ENCODE results near the gene OTX2. TPM values are rescaled to one million over a fixed set of nuclear protein-coding genes. Genes with fewer than 3 reads are reported as not detected.

The OTX2 gene
- total RNA-seq, 2 donors from 2014 or later = not detected

GRCh38 chr14:56787530-56787929 lies 22.7 kb downstream of the OTX2 start:
- Histone ChIP-seq H3K27ac (no peak overlapping the region), H3K9ac (ENCODE audit: low read depth in 2 of 2, low read length in 2 of 2) (no peak overlapping the region), H3K4me1 (no peaks in the 10 kb centered on the region), H3K4me3 (no peak overlapping the region), H3K36me3 (no peaks in the 10 kb centered on the region), H3K27me3 (no peaks in the 10 kb centered on the region), H3K9me3 (no peaks in the 10 kb centered on the region)
- intact Hi-C loops (cut with DNase I) = no loop called here
- TF ChIP-seq CTCF (IDR thresholded peaks at IDR 0.05) = no peak
- DNase-seq = no peak

GRCh38 chr14:56782711-56783110 lies 27.6 kb downstream of the OTX2 start:
- Histone ChIP-seq H3K9me3 (no peaks in the 10 kb centered on the region), H3K27ac (no peak overlapping the region), H3K9ac (ENCODE audit: low read depth in 2 of 2, low read length in 2 of 2) (no peak overlapping the region), H3K27me3 (no peaks in the 10 kb centered on the region), H3K4me3 (no peak overlapping the region), H3K4me1 (no peaks in the 10 kb centered on the region), H3K36me3 (no peaks in the 10 kb centered on the region)
- intact Hi-C loops (cut with DNase I) = no loop called here
- TF ChIP-seq CTCF (IDR thresholded peaks at IDR 0.05) = no peak
- DNase-seq = no peak

- no peaks in the 10 kb centered on the region for H3K9me3 ChIP-seq
- no peak overlapping the region for H3K4me3 ChIP-seq
- H3K36me3 ChIP-seq = no peaks in the 10 kb centered on the region
- H3K4me1 ChIP-seq = no peaks in the 10 kb centered on the region
- intact Hi-C loops (cut with DNase I) = no loop called here
- no peaks in the 10 kb centered on the region for H3K27me3 ChIP-seq
- TF ChIP-seq CTCF (IDR thresholded peaks at IDR 0.05) = no peak
- H3K9ac ChIP-seq (ENCODE audit: low read depth in 2 of 2, low read length in 2 of 2) = no peak overlapping the region
- H3K27ac ChIP-seq = no peak overlapping the region
- DNase-seq = no peak
These were observed 35.8 kb downstream of the OTX2 start for GRCh38 chr14:56774503-56774902.

- no peak for DNase-seq
- Histone ChIP-seq H3K4me1 (no peaks in the 10 kb centered on the region), H3K27me3 (no peaks in the 10 kb centered on the region), H3K27ac (no peak overlapping the region), H3K4me3 (no peak overlapping the region), H3K9me3 (no peaks in the 10 kb centered on the region), H3K36me3 (no peaks in the 10 kb centered on the region), H3K9ac (ENCODE audit: low read depth in 2 of 2, low read length in 2 of 2) (no peak overlapping the region)
- intact Hi-C loops (cut with DNase I) = no loop called here
- no peak for TF ChIP-seq CTCF (IDR thresholded peaks at IDR 0.05)
These were observed 39.8 kb downstream of the OTX2 start for GRCh38 chr14:56770512-56770911.

GRCh38 chr14:56760164-56760914 lies 49.9 kb downstream of the OTX2 start:
- Histone ChIP-seq H3K9ac (ENCODE audit: low read depth in 2 of 2, low read length in 2 of 2) (no peak overlapping the region), H3K9me3 (no peaks in the 10 kb centered on the region), H3K4me1 (no peaks in the 10 kb centered on the region), H3K36me3 (no peaks in the 10 kb centered on the region), H3K27me3 (no peaks in the 10 kb centered on the region), H3K4me3 (no peak overlapping the region), H3K27ac (no peak overlapping the region)
- no peak for DNase-seq
- intact Hi-C loops (cut with DNase I) = no loop called here
- TF ChIP-seq CTCF (IDR thresholded peaks at IDR 0.05) = no peak
